Right atrium auricular region (tissue), 2 donors: ENCODE measurements around the gene FSIP1. TPM values are rescaled to one million over a fixed set of nuclear protein-coding genes. Genes with fewer than 3 reads are reported as not detected.

Experiments used
- DNase-seq: peaks from one replicate; pipeline ENCODE4 v3.0.0-alpha.2; 2019; ENCODE audit warnings: low spot score
- H3K27ac ChIP-seq, 2 donors: fragments of 200-600 bp; sonication (generic); 1 replicate in 1 of 2; 2 replicates in 1 of 2; pipeline ENCODE4 v1.5.1; 2016 to 2019
- H3K27me3 ChIP-seq, 2 donors: fragments of 200-600 bp; sonication (generic); one replicate each; pipeline versions ENCODE4 v1.5.1 to v1.6.0; 2017 to 2019
- H3K36me3 ChIP-seq: fragments of 200-600 bp; sonication (generic); one replicate; pipeline ENCODE4 v1.5.1; 2016
- H3K4me1 ChIP-seq, 2 donors: fragments of 200-600 bp; sonication (generic); one replicate each; pipeline versions ENCODE4 v1.5.1 to v1.6.0; 2017 to 2019
- H3K4me3 ChIP-seq, 2 donors: fragments of 200-600 bp; sonication (generic); 1 replicate in 1 of 2; 2 replicates in 1 of 2; pipeline ENCODE4 v1.5.1; 2017 to 2019; ENCODE audit warnings: mild to moderate bottlenecking in 1 of 2, moderate library complexity in 1 of 2
- H3K9me3 ChIP-seq, 2 donors: fragments of 200-600 bp; sonication (generic); one replicate each; pipeline ENCODE4 v1.5.1; 2019
- total RNA-seq, 2 donors: library from RNA; depleted of rRNA; stranded (reverse); fragments of >200 nt; gene quantifications; one replicate each; pipeline ENCODE4 v1.1.0, GENCODE V29; 2016
- TF ChIP-seq, protein P1 (sequence below), 2 donors: fragments of 200-600 bp; sonication (generic); IDR thresholded peaks; one replicate each; pipeline ENCODE4 v1.5.1; 2019; ENCODE audit warnings: antibody characterized with exemption in 2 of 2

Gene FSIP1
- total RNA-seq, 2 donors from 2014 or later: 0.24 TPM; not detected in 1

DNA sequence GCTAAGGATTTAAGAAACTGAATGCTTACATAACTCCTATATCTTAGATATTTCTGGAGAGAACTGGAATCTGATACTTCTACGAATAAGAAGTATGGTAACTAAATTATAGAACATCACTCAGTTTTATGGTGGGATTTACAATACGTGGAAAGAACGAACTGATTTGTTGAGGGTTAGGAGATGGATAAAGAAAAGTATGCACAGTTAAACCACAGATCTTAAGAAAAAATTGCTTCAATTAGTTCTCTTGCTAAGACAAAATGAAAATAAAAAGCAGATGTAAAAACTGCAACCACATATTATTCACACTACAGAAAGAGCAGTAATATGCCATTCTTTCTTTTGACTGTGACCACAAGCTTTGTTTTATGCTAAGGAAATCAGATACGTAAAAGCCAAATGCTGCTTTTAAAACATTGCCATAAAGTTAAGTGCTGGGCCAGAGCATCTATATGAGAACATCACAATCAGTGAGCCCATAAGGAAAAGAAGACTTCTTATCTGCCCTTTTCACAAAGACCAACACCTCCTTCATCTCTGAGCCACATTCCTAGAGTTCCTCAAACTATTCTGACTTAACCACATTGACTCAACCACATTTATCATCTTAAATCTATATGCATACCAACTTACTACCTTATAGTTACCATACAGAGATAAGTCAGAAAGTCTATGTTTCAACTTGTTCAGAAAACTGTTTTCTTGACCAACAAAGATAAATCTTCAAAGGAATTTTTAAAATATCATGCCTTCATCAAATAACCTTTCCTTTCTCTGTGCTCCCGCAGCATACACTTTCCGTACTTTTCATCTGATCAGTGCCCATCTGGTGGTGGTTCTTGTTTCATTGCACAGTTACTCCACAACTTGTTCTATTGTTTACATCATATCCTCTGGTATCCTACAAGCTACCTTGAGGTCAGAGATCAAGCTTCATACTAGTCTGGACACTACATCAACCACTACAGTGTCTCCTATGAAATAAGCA, 61.7 kb downstream of the FSIP1 start:
- DNase-seq: no peak
- no peaks in the 10 kb centered on the region for H3K4me1 ChIP-seq
- no peak overlapping the region for H3K4me3 ChIP-seq
- H3K27ac ChIP-seq: no peak overlapping the region
- no peaks in the 10 kb centered on the region for H3K36me3 ChIP-seq
- no peaks in the 10 kb centered on the region for H3K9me3 ChIP-seq
- H3K27me3 ChIP-seq: no peaks in the 10 kb centered on the region
- TF ChIP-seq, protein P1, sequence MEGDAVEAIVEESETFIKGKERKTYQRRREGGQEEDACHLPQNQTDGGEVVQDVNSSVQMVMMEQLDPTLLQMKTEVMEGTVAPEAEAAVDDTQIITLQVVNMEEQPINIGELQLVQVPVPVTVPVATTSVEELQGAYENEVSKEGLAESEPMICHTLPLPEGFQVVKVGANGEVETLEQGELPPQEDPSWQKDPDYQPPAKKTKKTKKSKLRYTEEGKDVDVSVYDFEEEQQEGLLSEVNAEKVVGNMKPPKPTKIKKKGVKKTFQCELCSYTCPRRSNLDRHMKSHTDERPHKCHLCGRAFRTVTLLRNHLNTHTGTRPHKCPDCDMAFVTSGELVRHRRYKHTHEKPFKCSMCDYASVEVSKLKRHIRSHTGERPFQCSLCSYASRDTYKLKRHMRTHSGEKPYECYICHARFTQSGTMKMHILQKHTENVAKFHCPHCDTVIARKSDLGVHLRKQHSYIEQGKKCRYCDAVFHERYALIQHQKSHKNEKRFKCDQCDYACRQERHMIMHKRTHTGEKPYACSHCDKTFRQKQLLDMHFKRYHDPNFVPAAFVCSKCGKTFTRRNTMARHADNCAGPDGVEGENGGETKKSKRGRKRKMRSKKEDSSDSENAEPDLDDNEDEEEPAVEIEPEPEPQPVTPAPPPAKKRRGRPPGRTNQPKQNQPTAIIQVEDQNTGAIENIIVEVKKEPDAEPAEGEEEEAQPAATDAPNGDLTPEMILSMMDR (IDR thresholded peaks at IDR 0.05): no peak

DNA sequence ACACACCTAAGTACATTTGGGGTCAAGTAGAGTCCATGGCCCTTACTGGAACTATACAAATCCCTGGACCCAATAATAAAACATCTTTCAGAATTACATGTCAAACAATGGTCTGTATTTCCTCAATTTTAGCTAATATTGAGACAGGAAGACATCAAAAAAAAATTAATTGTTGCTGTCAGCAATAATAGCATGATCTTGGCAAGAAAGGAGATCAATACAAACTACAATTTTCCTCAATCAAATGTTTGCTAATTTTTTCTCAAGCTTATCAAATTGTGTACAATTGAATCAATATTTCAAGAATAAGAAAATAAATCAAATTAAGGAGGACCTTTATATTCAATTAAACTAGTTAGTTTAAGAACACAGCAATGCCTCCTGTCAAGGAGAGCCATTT, 62.6 kb downstream of the FSIP1 start:
- H3K4me3 ChIP-seq: no peak overlapping the region

DNA sequence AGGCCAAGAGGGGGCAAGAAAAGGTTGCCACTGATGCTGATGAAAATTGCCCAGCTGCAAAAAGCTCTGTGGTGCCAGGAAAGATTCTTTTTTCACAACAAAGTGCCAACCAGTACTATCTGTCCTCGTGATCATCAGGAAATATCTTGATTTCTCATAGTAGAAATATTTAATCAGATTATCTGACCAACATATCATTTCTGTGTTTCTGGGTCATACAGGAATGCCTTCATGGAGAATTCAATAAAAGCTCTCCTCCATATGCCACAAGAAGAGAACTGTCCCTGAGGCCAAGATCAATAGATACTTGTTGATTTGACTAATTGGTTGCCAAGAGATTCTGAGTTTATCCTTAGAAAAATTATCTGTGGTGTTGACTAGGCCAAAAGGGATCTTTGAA, 63.5 kb downstream of the FSIP1 start:
- no peaks in the 10 kb centered on the region for H3K36me3 ChIP-seq
- no peak overlapping the region for H3K4me3 ChIP-seq
- DNase-seq: no peak
- H3K9me3 ChIP-seq: no peaks in the 10 kb centered on the region
- H3K27me3 ChIP-seq: no peaks in the 10 kb centered on the region
- H3K27ac ChIP-seq: no peak overlapping the region
- no peaks in the 10 kb centered on the region for H3K4me1 ChIP-seq
- TF ChIP-seq, protein P1 (IDR thresholded peaks at IDR 0.05): no peak

More for the DNA sequence above, 62.6 kb downstream of the FSIP1 start:
- Histone ChIP-seq H3K9me3 (no peaks in the 10 kb centered on the region), H3K4me1 (no peaks in the 10 kb centered on the region), H3K27me3 (no peaks in the 10 kb centered on the region), H3K36me3 (no peaks in the 10 kb centered on the region), H3K27ac (no peak overlapping the region)
- no peak for DNase-seq
- TF ChIP-seq, protein P1 (IDR thresholded peaks at IDR 0.05): no peak

DNA sequence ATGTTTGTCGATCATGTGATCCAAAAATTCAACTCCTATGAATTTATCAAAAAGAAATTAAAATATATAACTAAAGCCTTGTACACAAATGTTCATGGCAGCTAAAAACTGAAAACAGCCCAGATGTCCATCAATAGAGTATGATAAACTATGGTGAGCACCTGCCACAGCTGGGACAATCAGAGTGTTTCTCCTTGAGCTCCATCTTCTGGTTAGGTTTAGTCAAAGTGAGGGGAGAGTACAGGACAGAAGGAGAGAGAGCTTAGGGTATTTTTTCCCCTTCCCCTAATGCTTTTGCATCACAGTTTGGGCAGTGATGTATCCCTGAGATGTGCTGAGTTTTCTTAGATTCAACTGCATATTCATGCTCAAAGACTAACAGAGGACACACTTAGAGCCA, 65.5 kb downstream of the FSIP1 start:
- no peak overlapping the region for H3K4me3 ChIP-seq
- H3K27me3 ChIP-seq: no peaks in the 10 kb centered on the region
- H3K36me3 ChIP-seq: no peaks in the 10 kb centered on the region
- DNase-seq: no peak
- H3K4me1 ChIP-seq: no peaks in the 10 kb centered on the region
- H3K9me3 ChIP-seq: no peaks in the 10 kb centered on the region
- no peak overlapping the region for H3K27ac ChIP-seq
- TF ChIP-seq, protein P1 (IDR thresholded peaks at IDR 0.05): no peak

DNA sequence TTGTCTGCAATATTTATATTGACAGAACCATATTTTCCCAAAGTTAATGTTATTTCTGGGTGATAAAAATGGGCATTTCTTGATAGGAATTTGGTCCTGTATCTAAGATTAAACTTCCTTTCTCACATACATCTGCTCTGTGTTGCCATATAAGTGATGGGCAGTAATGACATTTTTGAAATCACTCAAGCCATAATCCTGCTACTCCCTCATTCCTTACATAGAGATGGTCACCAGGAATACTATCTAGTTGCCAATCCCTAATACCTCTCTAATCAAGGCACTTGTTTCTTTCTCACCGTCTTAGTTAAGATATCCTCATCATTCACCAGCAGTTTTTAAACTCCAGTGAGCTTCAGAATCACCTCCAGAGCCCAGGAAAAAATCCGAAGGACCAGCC, 68.4 kb downstream of the FSIP1 start:
- DNase-seq: no peak
- no peaks in the 10 kb centered on the region for H3K36me3 ChIP-seq
- H3K4me3 ChIP-seq: no peak overlapping the region
- H3K4me1 ChIP-seq: no peaks in the 10 kb centered on the region
- H3K27me3 ChIP-seq: no peaks in the 10 kb centered on the region
- no peak overlapping the region for H3K27ac ChIP-seq
- H3K9me3 ChIP-seq: no peaks in the 10 kb centered on the region
- TF ChIP-seq, protein P1 (IDR thresholded peaks at IDR 0.05): no peak
